Testis (tissue), 2 donors: ENCODE measurements around the gene ARL6IP4.

Experiments used
- CTCF ChIP-seq, 3 experiments: fragments of 450-650 bp in 2 of 3; fragments of 200-600 bp in 1 of 3; sonication (generic) in 1 of 3; IDR thresholded peaks; one replicate each; pipeline ENCODE4 v1.5.1; 2016 to 2019; ENCODE audit warnings: antibody characterized with exemption in 3 of 3, mild to moderate bottlenecking in 2 of 3, moderate library complexity in 1 of 3
- POLR2A ChIP-seq: fragments of 450-650 bp; IDR thresholded peaks from one replicate; pipeline ENCODE4 v1.6.1; 2017; ENCODE audit warnings: antibody characterized with exemption, mild to moderate bottlenecking, moderate library complexity

- TF ChIP-seq CTCF (IDR thresholded peaks at IDR 0.05) (no peak), POLR2A (no peak)
These were observed 2.7 kb upstream of the ARL6IP4 start for GRCh38 chr12:122977655-122978392.
